ENCODE measurements around the gene NTF3.

- TF ChIP-seq JUN (IDR thresholded peaks at IDR 0.05; ENCODE audit: low read depth, low read length) (no peak), POLR2A (IDR thresholded peaks at IDR 0.05; ENCODE audit: control extremely low read depth in 1 of 2, low read depth in 2 of 2, low read length in 2 of 2) (no peak), MAFK (IDR thresholded peaks at IDR 0.05; ENCODE audit: low read depth, low read length) (no peak), JUND (IDR thresholded peaks at IDR 0.05; ENCODE audit: low read length) (no peak), POLR2AphosphoS5 (IDR thresholded peaks at IDR 0.05; ENCODE audit: low read depth, low read length) (no peak)
- TF ChIP-seq, protein P1, sequence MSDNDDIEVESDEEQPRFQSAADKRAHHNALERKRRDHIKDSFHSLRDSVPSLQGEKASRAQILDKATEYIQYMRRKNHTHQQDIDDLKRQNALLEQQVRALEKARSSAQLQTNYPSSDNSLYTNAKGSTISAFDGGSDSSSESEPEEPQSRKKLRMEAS (IDR thresholded peaks at IDR 0.05), result no peak
- TF ChIP-seq, protein P2, sequence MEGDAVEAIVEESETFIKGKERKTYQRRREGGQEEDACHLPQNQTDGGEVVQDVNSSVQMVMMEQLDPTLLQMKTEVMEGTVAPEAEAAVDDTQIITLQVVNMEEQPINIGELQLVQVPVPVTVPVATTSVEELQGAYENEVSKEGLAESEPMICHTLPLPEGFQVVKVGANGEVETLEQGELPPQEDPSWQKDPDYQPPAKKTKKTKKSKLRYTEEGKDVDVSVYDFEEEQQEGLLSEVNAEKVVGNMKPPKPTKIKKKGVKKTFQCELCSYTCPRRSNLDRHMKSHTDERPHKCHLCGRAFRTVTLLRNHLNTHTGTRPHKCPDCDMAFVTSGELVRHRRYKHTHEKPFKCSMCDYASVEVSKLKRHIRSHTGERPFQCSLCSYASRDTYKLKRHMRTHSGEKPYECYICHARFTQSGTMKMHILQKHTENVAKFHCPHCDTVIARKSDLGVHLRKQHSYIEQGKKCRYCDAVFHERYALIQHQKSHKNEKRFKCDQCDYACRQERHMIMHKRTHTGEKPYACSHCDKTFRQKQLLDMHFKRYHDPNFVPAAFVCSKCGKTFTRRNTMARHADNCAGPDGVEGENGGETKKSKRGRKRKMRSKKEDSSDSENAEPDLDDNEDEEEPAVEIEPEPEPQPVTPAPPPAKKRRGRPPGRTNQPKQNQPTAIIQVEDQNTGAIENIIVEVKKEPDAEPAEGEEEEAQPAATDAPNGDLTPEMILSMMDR (IDR thresholded peaks at IDR 0.05; ENCODE audit: control extremely low read depth in 1 of 3, insufficient read depth in 1 of 3, low read depth in 1 of 3, low read length in 3 of 3), result no peak
These were observed 19.3 kb downstream of the NTF3 start for GRCh38 chr12:5451251-5451650.
